Kidney (tissue), 14 donors: ENCODE measurements around the gene DGKG. TPM values are rescaled to one million over a fixed set of nuclear protein-coding genes. Genes with fewer than 3 reads are reported as not detected.

ENCODE experiments used
- DNase-seq, 5 donors: peaks; one replicate each; pipeline ENCODE4 v3.0.0-alpha.2; 2013 to 2020
- FAIRE-seq: peaks from 2 replicates; lab custom pipeline; 2012; peaks lifted over from hg19 to GRCh38; lab: Jason Lieb, UNC
- H3K27ac ChIP-seq, 2 donors: one replicate each; pipeline ENCODE4 v1.7.0; 2013; ENCODE audit warnings: low read depth in 2 of 2, low read length in 2 of 2, inconsistent platforms in 1 of 2
- H3K27me3 ChIP-seq: one replicate; pipeline ENCODE4 v1.7.1; 2013; ENCODE audit warnings: low read length, inconsistent platforms; ENCODE audit not compliant: control insufficient read depth, insufficient read depth
- H3K36me3 ChIP-seq, 3 donors: one replicate each; pipeline versions ENCODE4 v1.7.0 to v1.7.1; 2013; ENCODE audit warnings: low read length in 3 of 3, control low read depth in 1 of 3, inconsistent platforms in 1 of 3; ENCODE audit not compliant: insufficient read depth in 3 of 3, control insufficient read depth in 2 of 3
- H3K4me1 ChIP-seq, 3 donors: one replicate each; pipeline versions ENCODE4 v1.7.0 to v1.7.1; 2013; ENCODE audit warnings: low read length in 3 of 3, inconsistent platforms in 1 of 3, low read depth in 1 of 3; ENCODE audit not compliant: control insufficient read depth in 2 of 3, insufficient read depth in 2 of 3
- H3K4me3 ChIP-seq, 3 donors: one replicate each; pipeline versions ENCODE4 v1.7.0 to v1.8.1; 2013; ENCODE audit warnings: low read length in 3 of 3, control low read depth in 1 of 3, inconsistent platforms in 1 of 3
- H3K9ac ChIP-seq, 3 donors: one replicate each; pipeline versions ENCODE4 v1.7.0 to v1.7.1; 2013; ENCODE audit warnings: low read length in 3 of 3, control low read depth in 1 of 3, inconsistent platforms in 1 of 3
- H3K9me3 ChIP-seq, 3 donors: one replicate each; pipeline versions ENCODE4 v1.7.0 to v1.7.1; 2013; ENCODE audit warnings: low read length in 3 of 3, control low read depth in 1 of 3, inconsistent platforms in 1 of 3; ENCODE audit not compliant: control insufficient read depth in 2 of 3, insufficient read depth in 1 of 3
- CTCF ChIP-seq: IDR thresholded peaks from 3 replicates; pipeline ENCODE4 v1.5.1; 2012; ENCODE audit warnings: mild to moderate bottlenecking, moderate library complexity, borderline replicate concordance; ENCODE audit not compliant: insufficient read depth; ENCODE audit errors: extremely low read depth
- intact Hi-C: fragments of 100-400 bp; cut with DNase I; formaldehyde crosslinking; loops from one replicate; pipeline ENCODE4 v1.11.1; 2022
- polyA plus RNA-seq: library from polyadenylated mRNA; stranded (reverse); fragments of 350-450 nt; fragmentation: Illumina TruSeq; extraction: RNeasy Lipid Tissue Mini Kit (QIAGEN cat#74804); gene quantifications from one replicate; pipeline ENCODE4 v1.2.3, GENCODE V29; 2014; ENCODE audit warnings: low read depth, low replicate concordance; ENCODE audit not compliant: insufficient read depth
- total RNA-seq: library from RNA; stranded (reverse); fragmentation: NEBNext Ultra II Directional; extraction: Animal tissue kit (Norgen Biotek cat#: 25700); gene quantifications from one replicate; pipeline ENCODE4 v1.2.1, GENCODE V29; 2021
- donor health status: control.
- donor health status: control.
- donor health status: control.
- donor health status: control.
- donor health status: control.
- donor health status: DM: yes; HTN: yes; CAD: no.
- donor health status: Normal renal cell carcinoma (clear cell type).

Gene DGKG
- total and polyA plus RNA-seq, 2 donors from 2014 or later: 0.95 to 11.4 TPM

- no peaks in the 10 kb centered on the region for H3K36me3 ChIP-seq
- H3K4me1 ChIP-seq: no peaks in the 10 kb centered on the region
- no peaks in the 10 kb centered on the region for H3K27me3 ChIP-seq
- FAIRE-seq (no peak), DNase-seq (no peak)
- no peak overlapping the region for H3K27ac ChIP-seq
- intact Hi-C loops: no loop called here
- peaks cover 0 to 3% (median 0%) of the 10 kb centered on the region in 3 donors for H3K9me3 ChIP-seq
- no peak for TF ChIP-seq CTCF
- no peak overlapping the region for H3K4me3 ChIP-seq
- H3K9ac ChIP-seq: no peak overlapping the region
Measured at GRCh38 chr3:186401556-186401955, 39.5 kb upstream of the DGKG start.

GRCh38 chr3:186400662-186401061, 38.6 kb upstream of the DGKG start:
- H3K27ac ChIP-seq: no peak overlapping the region
- TF ChIP-seq CTCF: no peak
- no peak overlapping the region for H3K9ac ChIP-seq
- intact Hi-C loops: no loop called here
- peaks cover 0 to 3% (median 0%) of the 10 kb centered on the region in 3 donors for H3K9me3 ChIP-seq
- DNase-seq (no peak), FAIRE-seq (no peak)
- H3K4me3 ChIP-seq: no peak overlapping the region
- H3K27me3 ChIP-seq: no peaks in the 10 kb centered on the region
- no peaks in the 10 kb centered on the region for H3K36me3 ChIP-seq
- no peaks in the 10 kb centered on the region for H3K4me1 ChIP-seq

GRCh38 chr3:186400026-186400425, 38.0 kb upstream of the DGKG start:
- H3K4me3 ChIP-seq: no peak overlapping the region
- no peaks in the 10 kb centered on the region for H3K27me3 ChIP-seq
- TF ChIP-seq CTCF: no peak
- no peak overlapping the region for H3K27ac ChIP-seq
- FAIRE-seq (no peak), DNase-seq (no peak)
- no peak overlapping the region for H3K9ac ChIP-seq
- intact Hi-C loops: no loop called here
- no peaks in the 10 kb centered on the region for H3K36me3 ChIP-seq
- H3K9me3 ChIP-seq: peaks cover 0 to 3% (median 0%) of the 10 kb centered on the region in 3 donors
- no peaks in the 10 kb centered on the region for H3K4me1 ChIP-seq

GRCh38 chr3:186394566-186395217, 32.7 kb upstream of the DGKG start:
- Histone ChIP-seq H3K36me3 (no peaks in the 10 kb centered on the region), H3K27ac (no peak overlapping the region), H3K4me1 (no peaks in the 10 kb centered on the region), H3K9ac (no peak overlapping the region), H3K9me3 (peaks cover 0 to 3% (median 0%) of the 10 kb centered on the region in 3 donors), H3K4me3 (no peak overlapping the region), H3K27me3 (no peaks in the 10 kb centered on the region)
- intact Hi-C loops: no loop called here
- DNase-seq: no peak
- no peak for TF ChIP-seq CTCF
- no peak for FAIRE-seq
